Bronchial epithelial cell (primary cell): ENCODE data around the gene MGMT. TPM values are rescaled to one million over a fixed set of nuclear protein-coding genes. Genes with fewer than 3 reads are reported as not detected.

ENCODE experiments used
- DNase-seq: peaks from one replicate; pipeline ENCODE4 v3.0.0-alpha.2; 2010; ENCODE audit warnings: low read depth
- FAIRE-seq: peaks from 2 replicates; lab custom pipeline; 2011; peaks lifted over from hg19 to GRCh38; lab: Jason Lieb, UNC
- H3K27me3 ChIP-seq: 2 replicates; pipeline ENCODE4 v1.5.1; 2011; ENCODE audit warnings: low read length; ENCODE audit not compliant: control insufficient read depth, insufficient read depth
- H3K36me3 ChIP-seq: 2 replicates; pipeline ENCODE4 v1.5.1; 2011; ENCODE audit warnings: low read length; ENCODE audit not compliant: control insufficient read depth, insufficient read depth
- H3K4me3 ChIP-seq: 2 replicates; pipeline ENCODE4 v1.5.1; 2011; ENCODE audit warnings: mild to moderate bottlenecking, low read depth, low read length, control low read depth
- CTCF ChIP-seq: IDR thresholded peaks from 2 replicates; pipeline ENCODE4 v1.5.1; 2011; ENCODE audit warnings: mild to moderate bottlenecking, moderate library complexity, low read length, control low read depth, inconsistent platforms; ENCODE audit not compliant: insufficient read depth, severe bottlenecking
- total RNA-seq: library from RNA; depleted of rRNA; stranded (reverse); fragments of >200 nt; gene quantifications from 2 replicates; pipeline ENCODE4 v1.2.1, GENCODE V29; 2014

The MGMT gene
- total RNA-seq, 1 donor from 2014 or later, result 19.7 TPM

- DNase-seq, result no peak
- no peak for TF ChIP-seq CTCF
- FAIRE-seq, result no peak
Observed at GRCh38 chr10:129787557-129787956, 320.5 kb downstream of the MGMT start.

GRCh38 chr10:129788215-129788614 lies 321.2 kb downstream of the MGMT start:
- FAIRE-seq, result no peak
- TF ChIP-seq CTCF, result no peak
- no peaks in the 10 kb centered on the region for H3K27me3 ChIP-seq
- H3K36me3 ChIP-seq, result no peaks in the 10 kb centered on the region
- H3K4me3 ChIP-seq, result no peak overlapping the region
- DNase-seq, result no peak

More at GRCh38 chr10:129787557-129787956, 320.5 kb downstream of the MGMT start:
- Histone ChIP-seq H3K4me3 (no peak overlapping the region), H3K36me3 (no peaks in the 10 kb centered on the region), H3K27me3 (no peaks in the 10 kb centered on the region)

DNA sequence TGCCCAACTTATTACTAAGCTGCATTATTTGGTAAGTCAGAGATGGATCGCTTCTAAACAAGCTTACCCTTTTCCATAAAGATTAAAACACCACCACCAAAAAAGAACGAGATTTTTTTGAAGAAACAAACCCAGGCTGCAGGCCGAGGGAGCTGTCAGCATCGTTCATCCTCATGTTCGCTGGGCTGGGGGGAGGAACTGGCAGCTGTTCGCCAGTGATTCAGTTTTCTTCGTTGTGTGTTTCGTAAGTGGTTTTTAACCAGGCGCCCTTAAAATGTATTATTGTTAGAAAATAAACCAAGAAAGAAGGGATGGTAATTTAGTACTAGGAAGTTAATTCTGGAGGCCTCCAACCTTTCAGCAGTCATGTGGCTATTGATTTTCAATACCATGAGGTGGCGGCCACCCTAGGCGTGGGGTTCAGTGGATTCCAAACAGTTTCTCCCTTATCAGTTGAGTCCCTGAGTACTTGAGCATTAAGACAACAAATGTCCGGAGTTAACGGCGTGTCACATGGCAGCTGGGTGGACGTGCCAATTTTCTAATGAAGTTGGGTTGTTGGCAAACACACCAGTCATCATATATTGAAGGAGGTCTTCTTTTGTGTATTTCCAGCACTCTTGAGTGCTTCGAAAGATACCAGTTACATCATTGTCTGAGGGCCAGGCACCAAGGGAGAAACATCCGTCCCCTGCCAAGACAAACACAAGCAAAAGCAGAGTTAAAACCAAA lies 323.8 kb downstream of the MGMT start:
- TF ChIP-seq CTCF, result no peak
- H3K27me3 ChIP-seq, result no peaks in the 10 kb centered on the region
- no peaks in the 10 kb centered on the region for H3K36me3 ChIP-seq
- H3K4me3 ChIP-seq, result no peak overlapping the region
- no peak for DNase-seq
- FAIRE-seq, result no peak

DNA sequence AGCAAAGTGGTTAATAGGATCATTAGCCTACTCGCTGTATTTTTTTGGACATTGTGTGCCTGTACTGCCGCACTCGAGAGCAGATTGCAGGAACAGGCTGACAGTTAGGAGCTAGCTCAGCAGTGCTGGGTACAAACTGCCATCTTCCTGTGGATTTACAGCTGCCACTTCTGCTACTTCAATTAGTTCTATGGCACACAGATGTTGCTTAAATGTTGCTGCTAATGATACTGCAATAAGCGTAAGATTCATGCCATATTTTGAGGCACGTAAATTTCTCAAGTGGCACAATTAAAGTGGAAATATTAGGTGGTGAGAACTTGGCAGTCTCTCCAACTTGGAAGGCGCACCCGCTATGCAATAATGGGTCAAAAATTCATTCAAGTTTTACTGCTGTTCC lies 325.1 kb downstream of the MGMT start:
- Histone ChIP-seq H3K4me3 (no peak overlapping the region), H3K27me3 (no peaks in the 10 kb centered on the region), H3K36me3 (no peaks in the 10 kb centered on the region)
- no peak for DNase-seq
- no peak for TF ChIP-seq CTCF
- FAIRE-seq, result no peak

GRCh38 chr10:129792864-129793263 lies 325.8 kb downstream of the MGMT start:
- FAIRE-seq, result peak; percentile 32
- no peak for TF ChIP-seq CTCF
- H3K36me3 ChIP-seq, result no peaks in the 10 kb centered on the region
- DNase-seq, result no peak
- no peaks in the 10 kb centered on the region for H3K27me3 ChIP-seq
- H3K4me3 ChIP-seq, result no peak overlapping the region

DNA sequence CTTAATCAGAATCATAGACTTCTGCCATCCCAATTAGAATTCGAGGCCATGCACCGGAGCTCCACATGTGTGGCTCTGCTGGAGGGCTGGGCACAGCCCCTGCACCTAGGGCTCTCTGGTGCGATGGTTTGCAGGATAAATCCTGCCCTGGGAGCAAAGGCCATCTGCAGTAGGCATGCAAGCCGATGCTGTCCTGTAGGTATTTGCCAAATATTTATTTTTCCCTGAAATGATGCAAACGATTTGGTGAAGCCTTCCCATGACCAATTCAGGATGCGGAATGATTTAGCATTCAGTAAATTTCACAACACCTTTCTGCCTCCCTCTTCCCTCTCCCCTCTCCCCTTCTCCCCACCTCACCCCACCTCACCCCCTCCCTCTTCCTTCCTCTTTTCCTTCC lies 326.4 kb downstream of the MGMT start:
- Histone ChIP-seq H3K27me3 (no peaks in the 10 kb centered on the region), H3K36me3 (no peaks in the 10 kb centered on the region), H3K4me3 (no peak overlapping the region)
- FAIRE-seq, result no peak
- no peak for TF ChIP-seq CTCF
- no peak for DNase-seq
